GM12891 (cell line): Measurements from ENCODE around the gene CLNK.
"Not testable (repeated sequence)": the region's sequence is repeated elsewhere in the genome, so short reads cannot be mapped to it uniquely, and the experiment has no call there.

ENCODE experiments used
- DNase-seq: peaks from one replicate; pipeline ENCODE4 v3.0.0; 2011; ENCODE audit warnings: low spot score; ENCODE audit not compliant: insufficient read length
- FAIRE-seq: peaks from 2 replicates; lab custom pipeline; 2011; peaks lifted over from hg19 to GRCh38; lab: Jason Lieb, UNC
- PAX5 ChIP-seq: IDR thresholded peaks from 2 replicates; pipeline ENCODE4 v1.6.1; 2011; ENCODE audit warnings: low read length, moderate library complexity, mild to moderate bottlenecking; ENCODE audit not compliant: insufficient read depth, severe bottlenecking
- POLR2A ChIP-seq: IDR thresholded peaks from 2 replicates; pipeline ENCODE4 v1.6.1; 2011; ENCODE audit warnings: low read depth, low read length, control low read depth
- POLR2AphosphoS5 ChIP-seq: IDR thresholded peaks from 2 replicates; pipeline ENCODE4 v1.6.1; 2011; ENCODE audit warnings: low read depth, low read length, control low read depth
- POU2F2 ChIP-seq: IDR thresholded peaks from 2 replicates; pipeline ENCODE4 v1.6.1; 2011; ENCODE audit warnings: low read depth, mild to moderate bottlenecking, control low read depth, low read length, moderate library complexity
- SPI1 ChIP-seq: IDR thresholded peaks from 2 replicates; pipeline ENCODE4 v1.6.1; 2011; ENCODE audit warnings: low read depth, low read length, control low read depth
- TAF1 ChIP-seq: IDR thresholded peaks from 2 replicates; pipeline ENCODE4 v1.6.1; 2011; ENCODE audit warnings: low read depth, low read length, control low read depth

CLNK gene

DNA sequence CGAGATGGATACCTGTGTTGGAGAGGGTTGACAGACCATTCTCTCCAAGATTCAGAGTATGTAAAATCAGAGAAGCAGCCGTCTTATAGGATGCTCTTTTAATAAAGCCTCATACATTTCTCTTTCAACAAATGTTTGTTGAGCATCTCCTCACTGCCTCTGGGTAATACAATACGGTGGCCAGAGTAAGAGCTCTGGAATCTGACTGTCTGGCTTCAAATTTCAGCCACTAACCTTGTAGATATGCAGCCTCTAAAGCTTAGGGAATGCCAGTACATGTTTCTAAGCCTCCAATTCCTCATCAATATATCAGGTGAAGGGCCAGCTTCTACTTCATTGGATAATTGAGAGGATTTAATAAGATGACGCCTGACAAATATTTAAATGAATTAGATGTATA lies 61.3 kb downstream of the CLNK start:
- DNase-seq (no peak), FAIRE-seq (no peak)
- TF ChIP-seq TAF1 (no peak), POLR2AphosphoS5 (no peak), POLR2A (no peak), SPI1 (no peak), PAX5 (no peak), POU2F2 (no peak)

DNA sequence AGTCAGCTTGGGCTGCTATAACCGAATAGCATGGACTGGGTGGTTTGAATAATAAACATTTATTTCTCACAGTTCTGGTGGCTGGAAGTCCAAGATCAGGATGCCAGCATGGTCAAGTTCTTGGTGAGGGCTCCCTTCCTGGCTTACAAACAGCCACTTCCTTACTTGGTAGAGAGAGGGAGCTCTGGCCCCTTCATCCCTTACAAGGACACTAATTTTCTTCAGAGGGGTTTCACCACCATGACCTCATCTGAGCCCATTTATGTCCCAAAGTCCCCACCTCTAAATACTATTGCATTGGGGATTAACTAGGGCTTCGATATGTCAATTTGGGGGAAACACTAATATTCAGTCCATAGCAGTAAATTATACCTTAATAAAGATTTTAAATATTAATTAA lies 61.8 kb downstream of the CLNK start:
- no peak for DNase-seq
- FAIRE-seq: no peak
- TF ChIP-seq POLR2A (no peak), SPI1 (peak; percentile 17; the same call in 1 of the 2 replicates)

DNA sequence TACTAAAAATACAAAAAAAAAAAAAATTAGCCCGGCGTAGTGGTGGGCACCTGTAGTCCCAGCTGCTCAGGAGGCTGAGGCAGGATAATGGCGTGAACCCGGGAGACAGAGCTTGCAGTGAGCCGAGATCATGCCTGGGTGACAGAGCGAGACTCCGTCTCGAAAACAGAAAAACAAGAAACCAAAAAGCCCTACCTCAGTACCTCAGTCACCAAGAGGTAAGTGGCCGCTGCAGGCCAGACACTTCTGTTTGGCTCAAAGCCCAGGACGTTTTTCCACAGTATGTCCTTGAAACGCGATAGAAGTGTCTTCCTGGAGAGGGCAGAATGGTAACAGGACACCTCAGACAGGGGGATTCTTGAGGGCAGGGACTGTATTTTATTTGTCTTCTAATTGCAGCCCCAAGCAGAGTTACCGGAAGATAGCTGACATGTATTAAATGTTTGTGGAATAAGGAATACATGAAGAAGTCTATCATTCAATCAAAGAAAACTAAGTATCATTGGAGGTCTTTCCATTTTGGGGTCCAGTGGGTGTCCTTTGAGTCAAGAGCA lies 63.6 kb downstream of the CLNK start:
- TF ChIP-seq POU2F2: no peak
- TF ChIP-seq SPI1: no peak
- TF ChIP-seq POLR2A: no peak
- no peak for TF ChIP-seq TAF1
- no peak for TF ChIP-seq POLR2AphosphoS5
- TF ChIP-seq PAX5: no peak
- no peak for FAIRE-seq
- no peak for DNase-seq

DNA sequence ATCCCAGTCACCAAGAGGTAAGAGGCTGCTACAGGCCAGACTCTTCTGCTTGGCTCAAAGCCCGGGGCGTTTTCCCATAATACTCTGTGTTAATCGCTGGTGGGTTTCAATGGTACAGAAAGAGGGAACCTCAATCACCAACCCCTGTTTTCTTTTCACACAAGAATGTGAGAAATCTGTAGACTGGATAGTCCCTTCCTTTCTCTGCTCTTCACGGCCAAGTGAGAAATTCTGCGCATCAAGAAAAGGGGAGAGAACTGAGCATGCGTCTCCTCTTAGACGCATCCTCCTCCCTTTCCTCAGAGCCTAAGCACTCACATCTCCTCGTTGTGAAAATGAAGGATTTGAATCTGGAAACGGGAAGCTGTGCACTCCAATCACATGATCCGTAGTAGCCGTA lies 64.7 kb downstream of the CLNK start:
- no peak for FAIRE-seq
- no peak for TF ChIP-seq POU2F2
- no peak for TF ChIP-seq POLR2AphosphoS5
- TF ChIP-seq SPI1: no peak
- TF ChIP-seq PAX5: no peak
- TF ChIP-seq POLR2A: no peak
- TF ChIP-seq TAF1: no peak
- no peak for DNase-seq

DNA sequence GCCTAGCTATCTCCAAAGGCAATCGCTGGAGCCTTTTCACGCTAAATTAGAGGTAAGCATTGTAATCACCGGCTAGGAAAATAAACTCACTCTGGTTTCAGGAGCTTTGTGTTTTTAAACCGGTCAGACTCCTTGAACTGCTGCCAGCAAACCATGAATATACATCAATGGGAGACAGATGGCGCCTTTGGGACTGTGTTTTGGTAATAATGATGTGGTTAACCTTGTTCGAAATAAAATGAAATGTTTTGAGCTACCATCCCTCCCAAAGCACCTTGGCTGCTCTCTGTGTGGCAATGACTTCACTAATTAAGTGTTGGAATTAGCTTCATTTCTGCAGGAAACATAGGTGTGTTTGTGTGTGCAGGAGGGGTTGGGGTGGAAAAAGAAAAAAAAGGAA lies 65.3 kb downstream of the CLNK start:
- TF ChIP-seq POU2F2 (no peak), SPI1 (no peak), POLR2AphosphoS5 (no peak), TAF1 (no peak), POLR2A (no peak), PAX5 (no peak)
- no peak for FAIRE-seq

DNA sequence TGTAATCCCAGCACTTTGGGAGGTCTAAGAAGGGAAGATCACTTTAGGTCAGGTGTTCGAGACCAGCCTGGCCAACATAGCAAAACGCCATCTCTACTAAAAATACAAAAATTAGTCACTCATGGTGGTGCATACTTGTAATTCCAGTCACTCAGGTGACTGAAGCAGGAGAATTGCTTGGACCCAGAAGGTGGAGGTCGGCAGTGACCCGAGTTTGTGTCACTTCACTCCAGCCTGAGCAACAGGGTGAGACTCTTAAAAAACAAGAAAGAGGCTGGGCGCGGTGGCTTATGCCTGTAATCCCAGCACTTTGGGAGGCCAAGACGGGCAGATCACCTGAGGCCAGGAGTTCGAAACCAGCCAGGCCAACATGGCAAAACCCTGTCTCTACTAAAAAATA lies 69.6 kb downstream of the CLNK start:
- not testable (repeated sequence) for FAIRE-seq, DNase-seq

More for the DNA sequence above, 65.3 kb downstream of the CLNK start:
- no peak for DNase-seq

DNA sequence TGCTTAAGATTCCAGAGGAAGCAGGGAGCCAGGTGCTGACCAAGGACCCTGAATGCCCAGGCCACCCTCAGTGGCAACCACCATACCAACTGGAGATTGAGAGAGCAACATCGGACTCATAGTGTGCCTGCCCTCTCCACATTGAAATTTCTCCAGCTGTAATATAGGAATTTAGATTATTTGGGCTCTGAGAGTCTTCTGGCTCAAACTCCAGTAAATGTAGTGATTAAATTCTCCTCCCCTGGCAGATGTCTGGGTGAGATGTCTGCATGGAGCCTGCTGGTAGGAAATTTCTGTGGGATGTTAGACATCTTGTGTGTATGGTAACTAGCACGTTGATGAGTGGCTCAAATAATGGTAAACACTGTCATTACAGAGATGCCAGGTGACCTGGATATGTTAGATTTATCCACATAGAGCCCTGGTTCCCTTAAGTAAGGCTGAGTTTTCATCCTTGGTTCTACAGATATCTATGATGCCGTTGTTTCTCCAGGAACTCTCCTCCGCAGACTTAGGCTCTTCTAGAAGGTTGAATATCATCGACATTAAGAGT lies 70.6 kb downstream of the CLNK start:
- DNase-seq (no peak), FAIRE-seq (no peak)
- TF ChIP-seq POLR2A: no peak
- no peak for TF ChIP-seq POLR2AphosphoS5
- TF ChIP-seq SPI1: no peak
- no peak for TF ChIP-seq TAF1
- no peak for TF ChIP-seq POU2F2
- TF ChIP-seq PAX5: no peak

DNA sequence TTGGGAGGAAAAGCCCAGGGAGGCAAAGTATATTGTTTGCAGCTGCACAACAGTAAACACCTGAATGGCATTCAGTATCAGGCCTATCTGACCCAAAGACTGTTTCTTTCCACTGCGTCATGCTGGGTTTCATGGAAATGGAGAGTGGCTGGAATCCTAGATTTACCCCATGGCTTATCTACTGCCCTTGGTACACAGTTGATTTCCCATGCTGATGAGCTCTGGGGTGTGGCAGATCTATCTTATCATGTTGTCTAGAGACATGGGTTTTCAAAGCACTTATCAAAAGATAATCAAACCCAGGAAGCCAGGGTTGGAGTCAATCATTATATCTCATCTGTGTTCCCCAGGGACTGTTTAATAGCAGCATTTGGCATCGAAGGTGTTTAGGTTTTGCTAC lies 72.1 kb downstream of the CLNK start:
- DNase-seq: no peak
- TF ChIP-seq SPI1 (no peak), TAF1 (no peak), PAX5 (no peak), POU2F2 (no peak), POLR2A (no peak), POLR2AphosphoS5 (no peak)
- no peak for FAIRE-seq

DNA sequence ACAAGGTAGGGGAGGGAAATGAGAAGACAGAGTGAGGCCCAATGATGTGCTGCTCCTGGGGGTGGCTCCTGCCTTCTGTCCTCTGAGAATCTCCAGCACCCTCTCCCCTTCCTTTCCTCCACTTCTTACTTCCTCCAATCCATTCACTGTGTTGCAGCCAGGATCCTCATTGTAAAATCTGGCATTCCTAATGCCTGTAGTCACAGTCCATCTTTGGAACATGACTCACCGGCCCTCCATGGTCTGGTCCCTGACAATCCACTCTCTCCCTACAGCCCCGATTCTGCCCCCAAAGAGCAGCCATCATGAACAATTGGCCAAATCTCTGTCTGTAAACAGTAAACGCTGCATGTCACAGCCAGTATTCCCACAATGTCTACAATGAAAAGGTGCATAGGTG lies 72.9 kb downstream of the CLNK start:
- no peak for FAIRE-seq
- TF ChIP-seq TAF1 (no peak), SPI1 (no peak), PAX5 (no peak), POU2F2 (no peak), POLR2A (no peak), POLR2AphosphoS5 (no peak)
- no peak for DNase-seq

DNA sequence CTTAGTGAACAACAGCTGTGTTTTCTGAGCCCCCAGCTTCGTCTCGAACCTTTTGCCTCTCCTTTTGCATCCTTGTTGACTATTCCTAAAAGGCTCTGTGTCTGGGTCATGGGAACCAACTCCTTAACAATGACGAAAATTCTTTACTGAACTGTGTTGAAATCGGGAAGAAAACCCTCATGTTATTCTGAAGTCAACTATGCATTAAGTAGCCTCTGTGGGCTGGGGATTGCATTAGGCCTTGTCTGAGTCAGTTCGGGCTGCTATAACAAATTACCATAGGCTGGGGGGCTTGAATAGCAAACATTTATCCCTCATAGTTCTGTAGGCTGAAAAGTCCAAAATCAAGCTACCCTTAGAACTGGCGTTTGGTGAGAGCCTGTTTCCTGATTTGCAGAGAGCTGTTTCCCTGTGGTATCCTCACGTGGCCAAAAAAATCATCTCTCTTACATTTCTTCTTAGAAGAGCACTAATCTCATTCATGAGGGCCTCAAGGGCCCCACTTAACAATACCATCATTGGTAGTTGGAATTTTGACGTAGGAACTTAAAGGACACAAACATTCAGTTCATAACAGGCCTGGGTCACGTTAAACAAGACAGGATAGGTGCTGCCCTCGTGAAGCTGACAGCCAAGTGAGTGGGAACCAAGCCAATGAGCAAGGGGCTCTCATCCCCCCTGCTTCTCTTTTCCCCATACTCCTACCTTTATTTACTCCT lies 75.9 kb downstream of the CLNK start:
- no peak for TF ChIP-seq TAF1
- TF ChIP-seq POU2F2: no peak
- TF ChIP-seq SPI1: no peak
- no peak for TF ChIP-seq POLR2A
- TF ChIP-seq PAX5: no peak
- TF ChIP-seq POLR2AphosphoS5: no peak
- DNase-seq (no peak), FAIRE-seq (no peak)
